CD4-positive, alpha-beta T cell treated with Interleukin-2 at 100 ng/mL for 4 hours (primary cell): ENCODE data around the gene CA12.
A peak's percentile ranks its signal among the peaks of the same experiment; 100 is the strongest.
"Not testable (repeated sequence)": the region's sequence is repeated elsewhere in the genome, so short reads cannot be mapped to it uniquely, and the experiment has no call there.

ENCODE experiments used
- DNase-seq: peaks from one replicate; pipeline ENCODE4 v3.0.0-alpha.2; 2020; ENCODE audit warnings: low spot score

The CA12 gene

GRCh38 chr15:63381301-63382204 is at the start of gene CA12:
Gene CA12, minus strand, starts transcription at chr15:63381846. Its CDS starts 126 bp downstream, at chr15:63381720.
- DNase-seq = no peak

- DNase-seq = no peak
These were observed 49.3 kb upstream of the CA12 start for GRCh38 chr15:63430766-63431451.

- DNase-seq = no peak
These were observed 44.9 kb upstream of the CA12 start for GRCh38 chr15:63426552-63426951.

- DNase-seq = no peak
These were observed 43.9 kb upstream of the CA12 start for GRCh38 chr15:63425426-63425985.

DNA sequence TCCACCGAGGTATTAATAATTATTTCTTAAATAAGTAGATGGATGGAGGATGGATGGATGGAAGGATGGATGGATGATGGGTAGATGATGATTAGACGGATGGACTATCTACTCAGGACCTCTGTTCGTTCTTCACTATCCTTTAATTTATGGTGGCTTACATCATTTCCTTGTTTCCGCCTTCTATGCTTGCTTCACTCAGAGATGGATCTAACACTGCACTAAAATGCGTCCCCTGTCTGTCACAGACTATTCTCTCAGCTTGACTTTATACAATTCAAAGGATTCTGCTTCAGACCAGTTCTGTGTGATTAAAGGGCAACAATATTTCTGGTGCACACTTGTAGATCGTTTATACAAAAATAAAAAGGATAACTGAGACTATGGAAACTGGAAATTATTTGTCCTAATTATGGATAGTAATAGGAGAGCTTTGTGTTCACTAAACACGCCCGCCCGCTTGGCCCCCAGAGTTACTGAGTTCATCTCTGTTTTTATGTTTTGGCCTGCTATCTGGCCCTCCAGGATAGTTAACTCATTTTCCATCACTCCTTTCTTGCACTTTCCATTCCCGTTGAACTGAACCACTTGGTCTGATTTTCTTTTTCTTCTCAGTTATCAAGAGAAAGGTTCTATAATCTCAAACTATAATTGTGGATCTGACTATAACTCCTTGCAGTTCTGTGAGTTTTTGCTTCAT is 41.4 kb upstream of the CA12 start:
- DNase-seq = no peak

DNA sequence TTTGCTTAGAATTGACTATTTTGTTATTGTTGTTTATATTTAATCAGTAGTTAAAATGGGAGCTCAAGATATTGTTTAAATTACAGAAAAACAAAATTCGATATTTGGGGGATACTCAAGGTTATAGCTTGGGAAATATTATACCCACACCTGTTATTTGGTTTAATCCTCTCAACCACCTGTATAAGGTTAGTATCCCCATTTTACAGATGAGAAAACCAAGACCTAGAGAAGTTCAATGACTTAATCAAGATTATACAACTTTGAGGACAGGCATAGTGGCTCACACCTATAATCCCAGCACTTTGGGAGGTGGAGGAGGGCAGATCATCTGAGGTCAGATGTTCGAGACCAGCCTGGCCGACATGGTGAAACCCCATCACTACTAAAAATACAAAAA is 39.8 kb upstream of the CA12 start:
- no peak for DNase-seq

DNA sequence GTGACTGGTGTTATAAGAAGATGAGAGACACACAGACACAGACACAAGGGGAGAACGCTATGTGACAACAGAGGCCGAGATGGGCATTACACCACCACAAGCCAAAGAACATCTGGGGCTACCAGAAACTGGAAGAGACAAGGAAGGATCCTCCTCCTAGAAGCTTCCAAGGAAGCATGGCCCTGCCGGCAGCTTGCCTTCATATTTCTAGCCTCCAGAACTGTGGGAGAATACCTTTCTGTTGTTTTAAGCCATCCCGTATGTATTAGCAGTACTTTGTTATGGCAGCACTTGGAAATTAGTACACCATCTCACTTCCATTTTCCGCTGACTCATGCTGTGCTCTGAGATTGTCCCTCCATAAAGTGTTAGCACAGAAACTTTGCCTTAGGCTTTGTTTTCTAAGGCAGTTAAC is 38.7 kb upstream of the CA12 start:
- no peak for DNase-seq

DNA sequence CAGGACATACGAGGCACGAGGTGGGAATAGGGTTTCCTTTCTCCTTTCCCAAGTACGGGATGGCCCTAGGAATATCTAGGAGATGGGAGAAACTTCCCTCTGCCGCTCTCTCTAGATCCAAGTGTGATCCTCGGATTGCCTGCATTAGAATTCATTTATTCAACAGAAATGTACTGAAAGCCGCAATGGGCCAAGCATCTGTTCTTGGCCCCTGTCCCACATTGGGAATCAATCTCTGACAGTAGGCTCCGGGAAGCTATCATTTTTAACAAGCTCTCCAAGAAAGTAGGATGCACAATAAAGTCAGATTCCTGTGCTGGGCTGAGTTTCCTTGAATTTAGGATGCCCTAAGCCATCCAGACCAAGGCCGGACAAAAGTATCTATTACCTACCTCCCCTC is 37.2 kb upstream of the CA12 start:
- no peak for DNase-seq

DNA sequence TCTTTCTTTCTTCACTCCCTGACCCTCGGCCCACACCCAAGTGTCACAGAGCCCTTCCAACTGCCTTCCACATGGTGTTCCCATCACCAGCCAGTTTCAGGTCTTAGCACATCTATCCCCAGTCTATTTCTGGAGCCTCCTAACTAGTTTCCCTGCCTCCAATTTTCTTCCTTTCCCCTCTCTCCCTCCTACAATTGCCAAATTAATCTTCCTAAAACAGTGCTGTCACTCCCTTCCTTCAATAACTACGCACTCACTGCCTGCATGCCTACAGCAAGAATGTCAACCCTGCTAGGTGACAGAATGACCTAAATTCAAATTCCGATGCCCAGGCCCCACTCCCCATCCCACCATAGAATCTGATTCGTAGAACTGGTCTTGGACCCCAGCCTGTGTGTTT is 36.1 kb upstream of the CA12 start:
- DNase-seq = no peak

GRCh38 chr15:63417274-63417673 is 35.6 kb upstream of the CA12 start:
- DNase-seq = not testable (repeated sequence)

- no peak for DNase-seq
These were observed 33.0 kb upstream of the CA12 start for GRCh38 chr15:63414474-63415120.

DNA sequence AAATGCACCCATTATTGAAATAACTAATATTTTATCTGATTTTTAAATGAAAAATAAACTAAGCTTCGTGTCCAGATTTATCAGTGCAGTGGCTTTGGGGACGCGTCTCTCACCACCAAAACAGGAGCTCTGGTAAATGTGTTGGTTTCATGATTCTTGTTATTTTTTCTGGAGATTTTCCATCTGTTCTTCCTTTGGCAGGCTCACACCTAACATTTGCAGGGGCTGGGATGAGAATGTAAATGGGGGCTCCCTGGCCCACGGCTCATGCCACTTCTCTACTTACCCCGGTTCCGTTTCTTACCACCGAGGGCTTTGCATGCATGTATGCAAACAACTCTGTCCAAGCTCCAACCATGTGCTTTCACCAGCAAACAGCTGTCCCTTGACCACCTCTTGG is 30.9 kb upstream of the CA12 start:
- no peak for DNase-seq

- no peak for DNase-seq
These were observed 30.2 kb upstream of the CA12 start for GRCh38 chr15:63411866-63412265.

GRCh38 chr15:63409179-63409578 is 27.5 kb upstream of the CA12 start:
- DNase-seq = no peak

DNA sequence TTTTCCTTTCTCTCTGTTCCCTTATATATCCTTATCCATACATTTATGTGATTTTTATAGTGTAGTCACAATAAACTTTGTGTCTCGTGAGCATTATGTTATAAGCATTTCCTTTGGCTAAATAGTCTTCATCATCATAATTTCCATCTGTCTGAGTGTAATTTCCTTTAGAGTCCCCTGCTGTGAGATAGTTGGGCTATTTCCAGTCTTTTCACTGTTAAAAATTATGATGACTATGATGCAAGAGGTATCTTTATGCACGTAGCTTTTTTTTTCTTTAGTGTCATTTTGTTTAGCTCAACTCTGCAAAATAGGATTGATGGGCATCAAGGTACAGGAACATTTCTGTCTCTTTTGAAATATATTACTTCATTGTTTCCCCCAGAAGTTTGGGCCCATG is 26.9 kb upstream of the CA12 start:
- DNase-seq = no peak

DNA sequence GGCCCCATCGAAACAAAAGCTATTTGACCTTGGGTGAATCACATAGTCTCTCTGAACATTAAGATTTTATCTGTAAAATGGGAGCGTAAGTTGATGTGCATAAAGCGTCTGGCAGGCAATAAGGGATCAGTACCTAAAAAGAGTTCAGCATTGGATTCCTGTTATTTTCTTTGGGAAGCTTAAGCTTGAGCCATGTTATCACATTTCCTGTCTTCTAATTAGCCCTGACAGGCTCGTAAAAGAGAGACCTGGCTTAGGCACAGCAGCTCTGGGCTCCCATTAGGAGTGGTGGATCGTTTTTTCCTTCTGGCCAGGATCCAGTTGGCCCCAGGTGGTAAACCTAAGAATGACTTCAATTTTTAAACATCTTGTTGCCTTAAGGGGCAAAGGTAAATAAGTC is 26.0 kb upstream of the CA12 start:
- no peak for DNase-seq

DNA sequence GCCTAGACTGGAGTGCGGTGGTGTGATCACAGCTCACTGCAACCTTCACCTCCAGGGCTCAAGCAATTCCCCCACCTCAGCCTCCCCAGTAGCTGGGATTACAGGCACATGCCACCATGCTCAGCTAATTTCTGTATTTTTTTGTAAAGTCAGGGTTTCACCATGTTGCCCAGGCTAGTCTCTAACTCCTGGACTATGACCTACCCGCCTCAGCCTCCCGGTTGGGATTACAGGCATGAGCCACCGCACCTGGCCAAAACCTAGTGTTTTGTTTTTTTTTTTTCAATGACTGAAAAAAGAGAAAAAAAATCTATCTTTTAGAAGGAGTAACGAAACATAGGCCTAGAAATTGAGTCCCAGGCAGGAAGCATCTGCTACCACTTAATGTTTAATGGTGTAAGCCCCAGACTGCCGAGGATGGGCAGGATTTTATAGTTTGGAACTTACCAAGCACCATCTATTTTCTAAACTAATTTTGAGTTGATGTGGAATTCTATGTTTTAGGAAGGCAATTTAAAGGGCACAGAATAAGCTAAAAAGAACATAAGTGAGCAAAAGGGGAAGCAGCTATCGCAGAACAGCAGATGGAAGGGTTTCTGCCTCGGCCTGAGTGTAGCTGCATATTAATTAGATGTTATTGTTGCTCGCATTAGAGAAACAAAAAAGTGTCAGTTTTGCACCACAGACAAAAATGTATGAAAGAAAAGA is 24.2 kb upstream of the CA12 start:
- no peak for DNase-seq

DNA sequence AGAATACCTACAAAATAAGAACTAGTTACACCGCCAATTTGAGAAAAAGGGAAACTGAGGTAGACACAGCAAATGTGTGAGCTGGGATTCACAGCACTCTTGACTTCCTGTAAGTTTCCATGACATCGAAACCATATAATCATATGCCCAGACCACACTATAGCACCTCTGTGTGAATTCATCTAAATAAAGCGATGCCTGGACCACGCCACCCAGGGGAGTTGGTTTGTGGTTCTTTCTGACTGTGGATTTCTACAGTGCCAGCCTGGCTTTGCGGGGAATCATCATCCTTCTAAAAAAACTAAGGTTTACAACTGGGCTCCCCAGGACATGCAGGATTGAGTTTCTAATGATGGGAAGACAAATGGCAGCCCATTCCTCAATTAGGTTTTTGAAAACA is 23.5 kb upstream of the CA12 start:
- no peak for DNase-seq

GRCh38 chr15:63403254-63403945 is 21.8 kb upstream of the CA12 start:
- DNase-seq = no peak

- DNase-seq = peak; percentile 50
These were observed 21.0 kb upstream of the CA12 start for GRCh38 chr15:63402498-63403253.
